ENCODE measurements around the gene RNU6-7. TPM values are rescaled to one million over a fixed set of nuclear protein-coding genes. Genes with fewer than 3 reads are reported as not detected.

Gene RNU6-7
- total RNA-seq, 1 donor from 2014 or later = not detected

DNA sequence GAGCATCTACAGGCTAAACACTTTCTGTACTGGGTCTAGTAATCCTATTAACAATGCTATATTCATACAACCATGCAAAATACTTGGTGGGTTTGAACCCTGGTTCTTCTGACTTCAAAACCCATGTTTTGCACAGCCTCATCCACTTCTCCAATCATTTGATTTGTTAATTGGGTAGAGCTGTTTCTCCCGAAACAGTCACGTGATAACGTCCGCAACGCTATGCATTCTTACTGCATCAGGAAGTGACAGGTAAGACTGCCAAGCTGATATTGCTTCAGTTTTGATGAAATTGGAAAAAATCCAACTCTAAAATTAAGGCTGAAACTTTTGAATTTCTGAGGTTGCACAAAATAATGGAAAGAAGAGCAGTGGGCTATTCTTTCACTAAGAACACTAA, 30.4 kb upstream of the RNU6-7 start:
- Mint-ChIP-seq H3K4me3 (no peak overlapping the region), H3K27me3 (no peaks in the 10 kb centered on the region), H3K9me3 (no peaks in the 10 kb centered on the region), H3K4me1 (ENCODE audit: unreplicated experiment) (no peaks in the 10 kb centered on the region), H3K27ac (no peak overlapping the region), H3K36me3 (no peaks in the 10 kb centered on the region)
- TF ChIP-seq, protein P1, sequence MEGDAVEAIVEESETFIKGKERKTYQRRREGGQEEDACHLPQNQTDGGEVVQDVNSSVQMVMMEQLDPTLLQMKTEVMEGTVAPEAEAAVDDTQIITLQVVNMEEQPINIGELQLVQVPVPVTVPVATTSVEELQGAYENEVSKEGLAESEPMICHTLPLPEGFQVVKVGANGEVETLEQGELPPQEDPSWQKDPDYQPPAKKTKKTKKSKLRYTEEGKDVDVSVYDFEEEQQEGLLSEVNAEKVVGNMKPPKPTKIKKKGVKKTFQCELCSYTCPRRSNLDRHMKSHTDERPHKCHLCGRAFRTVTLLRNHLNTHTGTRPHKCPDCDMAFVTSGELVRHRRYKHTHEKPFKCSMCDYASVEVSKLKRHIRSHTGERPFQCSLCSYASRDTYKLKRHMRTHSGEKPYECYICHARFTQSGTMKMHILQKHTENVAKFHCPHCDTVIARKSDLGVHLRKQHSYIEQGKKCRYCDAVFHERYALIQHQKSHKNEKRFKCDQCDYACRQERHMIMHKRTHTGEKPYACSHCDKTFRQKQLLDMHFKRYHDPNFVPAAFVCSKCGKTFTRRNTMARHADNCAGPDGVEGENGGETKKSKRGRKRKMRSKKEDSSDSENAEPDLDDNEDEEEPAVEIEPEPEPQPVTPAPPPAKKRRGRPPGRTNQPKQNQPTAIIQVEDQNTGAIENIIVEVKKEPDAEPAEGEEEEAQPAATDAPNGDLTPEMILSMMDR (conservative IDR thresholded peaks at IDR 0.05) = no peak
- DNase-seq (ENCODE audit: extremely low spot score, unreplicated experiment) = no peak

DNA sequence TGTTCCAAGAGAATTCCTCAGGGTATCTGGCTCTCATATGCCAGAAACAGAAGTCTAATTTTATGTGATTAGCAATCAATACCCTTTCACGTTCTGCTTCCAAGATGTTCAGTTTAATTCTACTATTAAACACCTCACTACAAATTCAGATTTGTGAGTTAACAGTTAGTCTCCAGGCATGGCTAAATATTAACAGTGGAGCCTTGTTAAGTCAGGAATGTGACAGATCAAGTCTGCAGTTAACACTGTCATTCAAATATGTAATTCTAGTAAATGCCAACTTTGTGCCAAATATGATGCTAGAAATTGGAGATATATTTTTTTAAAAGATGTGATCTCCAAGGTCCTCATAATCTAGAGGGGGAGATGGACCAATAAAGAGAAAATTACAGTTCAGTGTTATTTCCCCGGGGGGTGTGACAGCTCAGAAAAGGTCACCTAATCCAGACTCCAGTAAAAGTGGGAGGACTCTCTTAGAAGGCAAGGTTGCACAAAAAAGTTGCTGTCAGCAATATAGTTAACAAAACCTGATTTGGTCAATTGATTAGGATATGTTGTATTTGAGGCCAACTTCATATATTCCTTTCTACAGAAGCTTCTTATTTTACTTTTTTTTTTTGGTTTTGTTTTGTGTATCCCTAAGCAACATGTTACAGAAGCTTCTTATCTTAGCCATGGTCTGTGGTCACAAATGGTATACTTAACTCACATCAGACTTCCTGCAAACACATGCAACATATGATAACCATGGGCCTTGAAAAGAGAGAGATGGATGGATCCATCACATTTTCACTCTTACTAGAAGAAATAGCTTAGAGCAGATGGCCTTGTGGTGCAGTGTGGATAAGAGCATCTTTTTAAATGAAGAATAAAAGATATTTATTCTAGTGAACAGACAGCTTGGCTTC, 18.4 kb upstream of the RNU6-7 start:
- DNase-seq (ENCODE audit: extremely low spot score, unreplicated experiment) = no peak
- H3K36me3 Mint-ChIP-seq = no peaks in the 10 kb centered on the region
- no peaks in the 10 kb centered on the region for H3K4me1 Mint-ChIP-seq (ENCODE audit: unreplicated experiment)
- H3K4me3 Mint-ChIP-seq = no peak overlapping the region
- H3K27me3 Mint-ChIP-seq = no peaks in the 10 kb centered on the region
- TF ChIP-seq, protein P1 (conservative IDR thresholded peaks at IDR 0.05) = no peak
- H3K9me3 Mint-ChIP-seq = peaks cover 17% of the 10 kb centered on the region
- H3K27ac Mint-ChIP-seq = no peak overlapping the region

DNA sequence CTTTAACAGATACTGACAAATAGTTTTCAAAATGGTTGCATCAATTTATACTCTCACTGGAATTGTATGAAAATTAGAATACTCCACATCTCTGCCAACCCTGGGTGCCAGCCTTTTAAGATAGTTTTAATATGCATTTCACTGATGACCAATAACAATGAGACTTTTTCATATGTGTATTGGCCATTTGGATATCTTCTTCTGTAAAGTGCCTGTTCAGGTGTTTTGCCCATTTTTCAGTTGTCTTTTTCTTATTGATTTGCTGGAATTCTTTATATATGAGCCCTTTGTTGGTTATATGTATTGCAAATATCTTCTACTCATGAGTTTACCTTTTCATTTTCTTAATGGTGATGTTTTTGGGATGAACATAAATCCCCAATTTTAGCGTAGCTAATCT, 16.7 kb upstream of the RNU6-7 start:
- H3K27me3 Mint-ChIP-seq = no peaks in the 10 kb centered on the region
- H3K4me3 Mint-ChIP-seq = no peak overlapping the region
- DNase-seq (ENCODE audit: extremely low spot score, unreplicated experiment) = no peak
- H3K4me1 Mint-ChIP-seq (ENCODE audit: unreplicated experiment) = no peaks in the 10 kb centered on the region
- no peaks in the 10 kb centered on the region for H3K36me3 Mint-ChIP-seq
- TF ChIP-seq, protein P1 (conservative IDR thresholded peaks at IDR 0.05) = no peak
- no peak overlapping the region for H3K27ac Mint-ChIP-seq
- H3K9me3 Mint-ChIP-seq = peaks cover 11% of the 10 kb centered on the region

DNA sequence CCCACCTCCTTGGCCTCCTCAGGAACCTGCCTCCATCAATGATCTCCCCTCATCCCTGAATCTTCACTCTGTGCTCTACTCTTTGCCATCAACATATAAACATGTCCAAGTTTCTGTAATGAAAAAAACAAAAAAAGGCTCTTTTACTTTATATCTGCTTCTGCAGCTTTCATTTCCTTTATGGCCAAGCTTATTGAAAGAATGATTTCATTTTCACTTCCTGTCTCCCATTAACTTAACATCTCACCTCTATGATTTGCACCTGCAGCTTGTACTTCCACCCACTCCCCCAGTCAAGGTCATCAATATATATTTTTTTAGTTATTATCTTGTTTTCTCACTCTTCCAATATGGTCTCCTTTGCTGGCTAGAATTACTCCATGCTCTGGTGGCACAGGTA, 15.6 kb upstream of the RNU6-7 start:
- H3K4me3 Mint-ChIP-seq = no peak overlapping the region
- no peaks in the 10 kb centered on the region for H3K27me3 Mint-ChIP-seq
- DNase-seq (ENCODE audit: extremely low spot score, unreplicated experiment) = no peak
- no peaks in the 10 kb centered on the region for H3K4me1 Mint-ChIP-seq (ENCODE audit: unreplicated experiment)
- TF ChIP-seq, protein P1 (conservative IDR thresholded peaks at IDR 0.05) = no peak
- peaks cover 11% of the 10 kb centered on the region for H3K9me3 Mint-ChIP-seq
- no peak overlapping the region for H3K27ac Mint-ChIP-seq
- H3K36me3 Mint-ChIP-seq = no peaks in the 10 kb centered on the region

DNA sequence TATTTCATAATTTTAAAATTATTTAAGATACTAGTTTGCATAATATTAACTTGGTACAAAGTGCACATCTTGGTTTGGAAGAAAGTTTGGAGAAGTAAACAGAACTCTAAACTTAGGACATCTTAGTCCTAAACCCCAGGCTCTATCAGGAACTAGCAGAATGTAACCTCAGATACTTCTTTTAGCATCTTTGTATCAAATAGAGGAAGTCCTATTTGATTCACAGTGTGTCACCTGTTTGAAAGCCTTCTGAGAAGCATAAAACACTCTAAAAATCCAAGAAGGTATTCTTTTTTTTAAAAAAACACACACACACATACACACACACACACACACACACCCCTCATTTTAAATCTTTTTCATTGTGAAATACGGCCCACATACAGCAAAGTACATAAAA, 12.0 kb upstream of the RNU6-7 start:
- no peak for DNase-seq (ENCODE audit: extremely low spot score, unreplicated experiment)
- H3K4me1 Mint-ChIP-seq (ENCODE audit: unreplicated experiment) = no peaks in the 10 kb centered on the region
- no peak overlapping the region for H3K27ac Mint-ChIP-seq
- H3K4me3 Mint-ChIP-seq = no peak overlapping the region
- no peaks in the 10 kb centered on the region for H3K36me3 Mint-ChIP-seq
- no peaks in the 10 kb centered on the region for H3K27me3 Mint-ChIP-seq
- peaks cover 6% of the 10 kb centered on the region for H3K9me3 Mint-ChIP-seq
- TF ChIP-seq, protein P1 (conservative IDR thresholded peaks at IDR 0.05) = no peak

Measured in type B pancreatic cell (in vitro differentiated cells).